ENCODE measurements around the gene ZNF609.
A peak's percentile ranks its signal among the peaks of the same experiment; 100 is the strongest.

Gene ZNF609

GRCh38 chr15:64731012-64731804 is 270.8 kb downstream of the ZNF609 start:
- DNase-seq (ENCODE audit: low read depth) = peak; percentile 81

- DNase-seq (ENCODE audit: low read depth) = no peak
These were observed 271.4 kb downstream of the ZNF609 start for GRCh38 chr15:64731805-64732151.

- no peak for DNase-seq (ENCODE audit: low read depth)
These were observed 271.9 kb downstream of the ZNF609 start for GRCh38 chr15:64732156-64732860.

All from activated T-cell treated with anti-CD3 and anti-CD28 coated beads for 24 hours (primary cell).